Endothelial cell of umbilical vein (primary cell): ENCODE measurements around the gene SLC12A6.
"Not testable (repeated sequence)": the region's sequence is repeated elsewhere in the genome, so short reads cannot be mapped to it uniquely, and the experiment has no call there.

Source experiments
- EZH2 ChIP-seq: IDR thresholded peaks from 2 replicates; pipeline ENCODE4 v1.6.1; 2012; ENCODE audit warnings: borderline replicate concordance, low read depth, mild to moderate bottlenecking, moderate library complexity, low read length, inconsistent platforms; ENCODE audit not compliant: severe bottlenecking
- JUN ChIP-seq: IDR thresholded peaks from 2 replicates; pipeline ENCODE4 v1.6.1; 2011; ENCODE audit warnings: borderline replicate concordance, low read depth; ENCODE audit not compliant: insufficient read length, insufficient read depth
- MYC ChIP-seq: IDR thresholded peaks from one replicate; pipeline ENCODE4 v1.6.1; 2011; ENCODE audit warnings: mild to moderate bottlenecking, low read depth, low read length
- POLR2A ChIP-seq: IDR thresholded peaks from 2 replicates; pipeline ENCODE4 v1.6.1; 2012; ENCODE audit warnings: low read depth, mild to moderate bottlenecking, control low read depth, low read length
- POLR2AphosphoS5 ChIP-seq: IDR thresholded peaks from 2 replicates; pipeline ENCODE4 v1.6.1; 2012; ENCODE audit warnings: low read depth, mild to moderate bottlenecking, control low read depth, low read length, moderate library complexity; ENCODE audit not compliant: insufficient read depth
- TF ChIP-seq, protein P1 (sequence below), 2 donors: IDR thresholded peaks; 1 replicate in 1 of 2; 2 replicates in 1 of 2; pipeline ENCODE4 v1.5.1; 2011; ENCODE audit warnings: low read length in 2 of 2, mild to moderate bottlenecking in 2 of 2, moderate library complexity in 2 of 2, control low read depth in 1 of 2, inconsistent platforms in 1 of 2, low read depth in 1 of 2; ENCODE audit not compliant: insufficient read depth in 1 of 2; ENCODE audit errors: extremely low read depth in 1 of 2
- TF ChIP-seq, protein P2 (sequence below): IDR thresholded peaks from 2 replicates; pipeline ENCODE4 v1.6.1; 2011; ENCODE audit not compliant: insufficient read depth, insufficient read length

DNA sequence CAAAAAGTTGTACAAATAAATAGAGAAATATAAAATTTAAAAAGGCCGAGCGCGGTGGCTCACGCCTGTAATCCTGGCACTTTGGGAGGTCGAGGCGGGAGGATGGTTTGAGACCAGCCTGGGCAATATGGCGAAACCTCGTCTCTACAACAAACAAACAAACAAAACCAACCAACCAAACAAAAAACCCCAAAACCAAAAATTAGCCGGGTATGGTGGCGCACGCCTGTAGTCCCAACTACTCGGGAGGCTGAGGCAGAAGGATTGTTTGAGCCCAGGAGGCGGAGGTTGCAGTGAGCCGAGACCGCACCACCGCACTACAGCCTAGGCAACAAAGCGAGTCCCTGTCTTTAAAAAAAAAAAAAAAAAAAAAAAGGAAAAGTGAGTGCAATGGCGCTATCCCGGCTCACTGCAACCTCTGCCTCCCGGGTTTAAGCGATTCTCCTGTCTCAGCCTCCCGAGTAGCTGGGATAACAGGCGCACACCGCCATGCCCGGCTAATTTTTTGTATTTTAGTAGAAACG is 4.7 kb upstream of the SLC12A6 start:
- TF ChIP-seq, protein P1, sequence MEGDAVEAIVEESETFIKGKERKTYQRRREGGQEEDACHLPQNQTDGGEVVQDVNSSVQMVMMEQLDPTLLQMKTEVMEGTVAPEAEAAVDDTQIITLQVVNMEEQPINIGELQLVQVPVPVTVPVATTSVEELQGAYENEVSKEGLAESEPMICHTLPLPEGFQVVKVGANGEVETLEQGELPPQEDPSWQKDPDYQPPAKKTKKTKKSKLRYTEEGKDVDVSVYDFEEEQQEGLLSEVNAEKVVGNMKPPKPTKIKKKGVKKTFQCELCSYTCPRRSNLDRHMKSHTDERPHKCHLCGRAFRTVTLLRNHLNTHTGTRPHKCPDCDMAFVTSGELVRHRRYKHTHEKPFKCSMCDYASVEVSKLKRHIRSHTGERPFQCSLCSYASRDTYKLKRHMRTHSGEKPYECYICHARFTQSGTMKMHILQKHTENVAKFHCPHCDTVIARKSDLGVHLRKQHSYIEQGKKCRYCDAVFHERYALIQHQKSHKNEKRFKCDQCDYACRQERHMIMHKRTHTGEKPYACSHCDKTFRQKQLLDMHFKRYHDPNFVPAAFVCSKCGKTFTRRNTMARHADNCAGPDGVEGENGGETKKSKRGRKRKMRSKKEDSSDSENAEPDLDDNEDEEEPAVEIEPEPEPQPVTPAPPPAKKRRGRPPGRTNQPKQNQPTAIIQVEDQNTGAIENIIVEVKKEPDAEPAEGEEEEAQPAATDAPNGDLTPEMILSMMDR (IDR thresholded peaks at IDR 0.05; ENCODE audit: extremely low read depth in 1 of 2, insufficient read depth in 1 of 2, low read depth in 1 of 2, low read length in 2 of 2): not testable (repeated sequence)
- TF ChIP-seq POLR2A, POLR2AphosphoS5, EZH2, JUN, MYC: not testable (repeated sequence)
- TF ChIP-seq, protein P2, sequence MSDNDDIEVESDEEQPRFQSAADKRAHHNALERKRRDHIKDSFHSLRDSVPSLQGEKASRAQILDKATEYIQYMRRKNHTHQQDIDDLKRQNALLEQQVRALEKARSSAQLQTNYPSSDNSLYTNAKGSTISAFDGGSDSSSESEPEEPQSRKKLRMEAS: not testable (repeated sequence)
